Esophagus squamous epithelium (tissue), 4 donors: ENCODE data around the gene PTK6.

Source experiments
- CTCF ChIP-seq, 6 experiments: fragments of 450-650 bp in 4 of 6; fragments of 200-600 bp in 2 of 6; sonication (generic) in 2 of 6; IDR thresholded peaks; one replicate each; pipeline ENCODE4 v1.5.1; 2016 to 2019; ENCODE audit warnings: antibody characterized with exemption in 6 of 6, mild to moderate bottlenecking in 4 of 6, moderate library complexity in 4 of 6
- POLR2A ChIP-seq, 4 donors: fragments of 450-650 bp; IDR thresholded peaks; one replicate each; pipeline ENCODE4 v1.6.1; 2017; ENCODE audit warnings: antibody characterized with exemption in 4 of 4, mild to moderate bottlenecking in 4 of 4, moderate library complexity in 3 of 4

- no peak for TF ChIP-seq CTCF (IDR thresholded peaks at IDR 0.05)
- no peak for TF ChIP-seq POLR2A (IDR thresholded peaks at IDR 0.05)
These were observed 7.1 kb downstream of the PTK6 start for GRCh38 chr20:63529861-63530787.
